SK-N-SH treated with all-trans-retinoic acid at 6 μM for 48 hours (cell line): ENCODE results near the gene LEMD2.

Source experiments
- ATAC-seq: fragments of 200-7000 bp; cut with Tn5 transposase; 3 replicates; pipeline ENCODE4 v1.9.1; 2020; ENCODE audit warnings: mild to moderate bottlenecking, moderate library complexity
- ARNTL ChIP-seq: fragments of 450-650 bp; formaldehyde crosslinking; IDR thresholded peaks from 2 replicates; pipeline ENCODE4 v1.5.0; 2020; ENCODE audit warnings: low read depth, mild to moderate bottlenecking, moderate library complexity, borderline replicate concordance
- BACH2 ChIP-seq: fragments of 250-450 bp; sonication (Bioruptor Pico); IDR thresholded peaks from 2 replicates; pipeline ENCODE4 v1.9.0; 2021; ENCODE audit warnings: mild to moderate bottlenecking, borderline replicate concordance
- CSDC2 ChIP-seq: fragments of 250-450 bp; sonication (Bioruptor Pico); IDR thresholded peaks from 2 replicates; pipeline ENCODE4 v1.5.0; 2020; ENCODE audit warnings: mild to moderate bottlenecking, moderate library complexity
- ESRRG ChIP-seq: fragments of 250-450 bp; sonication (Bioruptor Pico); IDR thresholded peaks from 2 replicates; pipeline ENCODE4 v1.6.1; 2021; ENCODE audit warnings: mild to moderate bottlenecking
- GLIS3 ChIP-seq: fragments of 250-450 bp; sonication (Bioruptor Pico); IDR thresholded peaks from 2 replicates; pipeline ENCODE4 v1.5.0; 2020; ENCODE audit warnings: mild to moderate bottlenecking, moderate library complexity
- ISL1 ChIP-seq: fragments of 250-450 bp; sonication (Bioruptor Pico); IDR thresholded peaks from 2 replicates; pipeline ENCODE4 v2.1.2; 2022; ENCODE audit warnings: mild to moderate bottlenecking, moderate library complexity
- PPARA ChIP-seq: fragments of 250-450 bp; sonication (Bioruptor Pico); IDR thresholded peaks from 2 replicates; pipeline ENCODE4 v1.5.0; 2020; ENCODE audit warnings: mild to moderate bottlenecking, borderline replicate concordance
- SNAI2 ChIP-seq: fragments of 250-450 bp; sonication (Bioruptor Pico); IDR thresholded peaks from 2 replicates; pipeline ENCODE4 v1.5.0; 2020; ENCODE audit warnings: mild to moderate bottlenecking, moderate library complexity
- TCF4 ChIP-seq: fragments of 250-450 bp; sonication (Bioruptor Pico); IDR thresholded peaks from 2 replicates; pipeline ENCODE4 v1.8.0; 2021; ENCODE audit warnings: mild to moderate bottlenecking, moderate library complexity, borderline replicate concordance
- TOX ChIP-seq: fragments of 250-450 bp; sonication (Bioruptor Pico); IDR thresholded peaks from 2 replicates; pipeline ENCODE4 v1.8.0; 2021; ENCODE audit warnings: mild to moderate bottlenecking, moderate library complexity, borderline replicate concordance
- ZC3H10 ChIP-seq: fragments of 250-450 bp; sonication (Bioruptor Pico); IDR thresholded peaks from 2 replicates; pipeline ENCODE4 v1.5.1; 2021; ENCODE audit warnings: mild to moderate bottlenecking, moderate library complexity
- ZFP3 ChIP-seq: fragments of 250-450 bp; sonication (Bioruptor Pico); IDR thresholded peaks from 2 replicates; pipeline ENCODE4 v1.5.0; 2020; ENCODE audit warnings: mild to moderate bottlenecking, moderate library complexity
- ZFP30 ChIP-seq: fragments of 450-650 bp; formaldehyde crosslinking; IDR thresholded peaks from 2 replicates; pipeline ENCODE4 v1.5.0; 2022; ENCODE audit warnings: mild to moderate bottlenecking, moderate library complexity
- ZNF70 ChIP-seq: fragments of 450-650 bp; formaldehyde crosslinking; IDR thresholded peaks from 2 replicates; pipeline ENCODE4 v1.5.0; 2020; ENCODE audit warnings: mild to moderate bottlenecking, moderate library complexity
- ZNF8 ChIP-seq: fragments of 450-650 bp; formaldehyde crosslinking; IDR thresholded peaks from 2 replicates; pipeline ENCODE4 v1.5.0; 2020; ENCODE audit warnings: mild to moderate bottlenecking, moderate library complexity
- TF ChIP-seq, protein P1 (sequence below): fragments of 250-450 bp; sonication (Bioruptor Pico); IDR thresholded peaks from 2 replicates; pipeline ENCODE4 v1.8.0; 2021; ENCODE audit warnings: low read depth, mild to moderate bottlenecking, moderate library complexity, borderline replicate concordance
- TF ChIP-seq, protein P2 (sequence below): fragments of 250-450 bp; sonication (Bioruptor Pico); IDR thresholded peaks from 2 replicates; pipeline ENCODE4 v1.5.0; 2020; ENCODE audit warnings: mild to moderate bottlenecking, moderate library complexity
- TF ChIP-seq, protein P3 (sequence below): fragments of 250-450 bp; sonication (Bioruptor Pico); IDR thresholded peaks from 2 replicates; pipeline ENCODE4 v1.5.1; 2020; ENCODE audit warnings: low read depth, mild to moderate bottlenecking, moderate library complexity
- TF ChIP-seq, protein P4 (sequence below): fragments of 250-450 bp; sonication (Bioruptor Pico); IDR thresholded peaks from 2 replicates; pipeline ENCODE4 v1.8.0; 2020; ENCODE audit warnings: mild to moderate bottlenecking, moderate library complexity, borderline replicate concordance
- TF ChIP-seq, protein P5 (sequence below): fragments of 250-450 bp; sonication (Bioruptor Pico); IDR thresholded peaks from 2 replicates; pipeline ENCODE4 v1.5.1; 2021; ENCODE audit warnings: mild to moderate bottlenecking, moderate library complexity

Gene LEMD2

DNA sequence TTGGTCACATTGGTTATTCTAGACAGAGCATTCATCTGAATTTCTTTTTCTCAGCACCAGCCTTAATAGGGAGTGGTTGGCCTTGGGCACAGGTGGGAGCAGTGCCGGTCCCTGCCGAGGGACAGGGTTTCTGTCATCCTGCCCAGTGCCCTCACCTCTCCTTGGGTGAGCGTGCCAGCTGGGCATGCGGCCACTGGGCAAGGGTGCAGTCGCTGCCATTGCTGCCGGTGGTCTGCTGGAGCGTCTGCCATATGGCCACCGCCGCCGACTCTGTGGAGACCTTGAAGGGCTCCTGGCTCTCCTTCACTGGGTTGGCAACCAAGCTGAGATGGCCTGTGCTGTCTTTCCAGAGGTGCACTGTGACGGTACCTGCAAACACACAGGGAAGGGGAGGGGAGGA, 61.0 kb downstream of the LEMD2 start (continued):
- TF ChIP-seq TCF4 (CRISPR knock-in tag) = no peak

DNA sequence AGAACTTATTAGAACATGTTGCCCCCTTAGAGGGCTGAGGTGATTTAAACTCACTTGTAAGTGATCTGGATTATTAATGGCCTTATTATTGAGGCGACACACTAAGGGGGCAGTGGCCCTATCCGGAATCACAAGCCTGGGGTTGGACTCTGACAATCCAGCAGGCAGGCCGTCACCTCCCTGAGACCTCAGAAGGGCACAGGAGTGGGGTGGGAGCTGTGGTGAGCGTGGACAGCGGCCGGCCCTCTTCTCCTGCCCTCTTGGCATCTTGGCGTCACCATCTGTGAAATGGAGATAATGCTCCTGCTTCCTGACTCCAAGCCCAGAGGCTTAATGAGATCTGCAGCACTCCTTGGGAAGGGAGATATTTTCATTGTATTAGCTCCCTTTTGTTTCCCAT, 61.8 kb downstream of the LEMD2 start:
- ATAC-seq = no peak

DNA sequence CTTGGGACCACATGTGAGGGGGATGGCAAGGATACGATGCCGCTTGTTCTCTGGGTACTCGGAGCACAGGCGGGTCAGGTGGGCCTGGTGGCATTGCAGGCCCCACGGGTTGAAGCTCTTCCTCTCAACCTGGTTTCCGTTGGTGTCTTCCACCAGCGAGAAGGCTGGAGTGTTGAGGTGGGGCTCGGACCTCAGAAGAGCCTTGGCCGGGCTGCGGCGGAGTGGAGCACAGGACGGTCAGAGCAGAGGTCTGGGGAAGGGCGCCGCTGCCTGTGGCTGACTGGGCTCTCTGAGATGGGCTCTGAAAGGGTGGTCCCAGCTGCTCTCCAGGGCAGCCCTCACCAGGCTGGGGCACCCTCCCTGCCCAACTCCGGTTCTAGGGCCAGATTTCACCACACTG, 62.2 kb downstream of the LEMD2 start:
- ATAC-seq = no peak
- TF ChIP-seq ZC3H10 (CRISPR knock-in tag) (no peak), ESRRG (CRISPR knock-in tag) (no peak), SNAI2 (CRISPR knock-in tag) (no peak), CSDC2 (CRISPR knock-in tag) (no peak), PPARA (CRISPR knock-in tag) (no peak), ISL1 (CRISPR knock-in tag) (no peak), GLIS3 (CRISPR knock-in tag) (no peak), ZNF70 (CRISPR knock-in tag) (no peak), ZNF8 (CRISPR knock-in tag) (no peak), ARNTL (no peak), ZFP30 (no peak), ZFP3 (CRISPR knock-in tag) (no peak), TOX (no peak), TCF4 (CRISPR knock-in tag) (no peak)
- TF ChIP-seq, protein P1, sequence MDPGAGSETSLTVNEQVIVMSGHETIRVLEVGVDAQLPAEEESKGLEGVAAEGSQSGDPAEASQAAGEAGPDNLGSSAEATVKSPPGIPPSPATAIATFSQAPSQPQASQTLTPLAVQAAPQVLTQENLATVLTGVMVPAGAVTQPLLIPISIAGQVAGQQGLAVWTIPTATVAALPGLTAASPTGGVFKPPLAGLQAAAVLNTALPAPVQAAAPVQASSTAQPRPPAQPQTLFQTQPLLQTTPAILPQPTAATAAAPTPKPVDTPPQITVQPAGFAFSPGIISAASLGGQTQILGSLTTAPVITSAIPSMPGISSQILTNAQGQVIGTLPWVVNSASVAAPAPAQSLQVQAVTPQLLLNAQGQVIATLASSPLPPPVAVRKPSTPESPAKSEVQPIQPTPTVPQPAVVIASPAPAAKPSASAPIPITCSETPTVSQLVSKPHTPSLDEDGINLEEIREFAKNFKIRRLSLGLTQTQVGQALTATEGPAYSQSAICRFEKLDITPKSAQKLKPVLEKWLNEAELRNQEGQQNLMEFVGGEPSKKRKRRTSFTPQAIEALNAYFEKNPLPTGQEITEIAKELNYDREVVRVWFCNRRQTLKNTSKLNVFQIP (CRISPR knock-in tag) = no peak
- TF ChIP-seq, protein P2, sequence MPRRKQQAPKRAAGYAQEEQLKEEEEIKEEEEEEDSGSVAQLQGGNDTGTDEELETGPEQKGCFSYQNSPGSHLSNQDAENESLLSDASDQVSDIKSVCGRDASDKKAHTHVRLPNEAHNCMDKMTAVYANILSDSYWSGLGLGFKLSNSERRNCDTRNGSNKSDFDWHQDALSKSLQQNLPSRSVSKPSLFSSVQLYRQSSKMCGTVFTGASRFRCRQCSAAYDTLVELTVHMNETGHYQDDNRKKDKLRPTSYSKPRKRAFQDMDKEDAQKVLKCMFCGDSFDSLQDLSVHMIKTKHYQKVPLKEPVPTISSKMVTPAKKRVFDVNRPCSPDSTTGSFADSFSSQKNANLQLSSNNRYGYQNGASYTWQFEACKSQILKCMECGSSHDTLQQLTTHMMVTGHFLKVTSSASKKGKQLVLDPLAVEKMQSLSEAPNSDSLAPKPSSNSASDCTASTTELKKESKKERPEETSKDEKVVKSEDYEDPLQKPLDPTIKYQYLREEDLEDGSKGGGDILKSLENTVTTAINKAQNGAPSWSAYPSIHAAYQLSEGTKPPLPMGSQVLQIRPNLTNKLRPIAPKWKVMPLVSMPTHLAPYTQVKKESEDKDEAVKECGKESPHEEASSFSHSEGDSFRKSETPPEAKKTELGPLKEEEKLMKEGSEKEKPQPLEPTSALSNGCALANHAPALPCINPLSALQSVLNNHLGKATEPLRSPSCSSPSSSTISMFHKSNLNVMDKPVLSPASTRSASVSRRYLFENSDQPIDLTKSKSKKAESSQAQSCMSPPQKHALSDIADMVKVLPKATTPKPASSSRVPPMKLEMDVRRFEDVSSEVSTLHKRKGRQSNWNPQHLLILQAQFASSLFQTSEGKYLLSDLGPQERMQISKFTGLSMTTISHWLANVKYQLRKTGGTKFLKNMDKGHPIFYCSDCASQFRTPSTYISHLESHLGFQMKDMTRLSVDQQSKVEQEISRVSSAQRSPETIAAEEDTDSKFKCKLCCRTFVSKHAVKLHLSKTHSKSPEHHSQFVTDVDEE (CRISPR knock-in tag) = no peak
- TF ChIP-seq, protein P3, sequence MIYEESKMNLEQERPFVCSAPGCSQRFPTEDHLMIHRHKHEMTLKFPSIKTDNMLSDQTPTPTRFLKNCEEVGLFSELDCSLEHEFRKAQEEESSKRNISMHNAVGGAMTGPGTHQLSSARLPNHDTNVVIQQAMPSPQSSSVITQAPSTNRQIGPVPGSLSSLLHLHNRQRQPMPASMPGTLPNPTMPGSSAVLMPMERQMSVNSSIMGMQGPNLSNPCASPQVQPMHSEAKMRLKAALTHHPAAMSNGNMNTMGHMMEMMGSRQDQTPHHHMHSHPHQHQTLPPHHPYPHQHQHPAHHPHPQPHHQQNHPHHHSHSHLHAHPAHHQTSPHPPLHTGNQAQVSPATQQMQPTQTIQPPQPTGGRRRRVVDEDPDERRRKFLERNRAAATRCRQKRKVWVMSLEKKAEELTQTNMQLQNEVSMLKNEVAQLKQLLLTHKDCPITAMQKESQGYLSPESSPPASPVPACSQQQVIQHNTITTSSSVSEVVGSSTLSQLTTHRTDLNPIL (CRISPR knock-in tag) = no peak
- TF ChIP-seq, protein P4, sequence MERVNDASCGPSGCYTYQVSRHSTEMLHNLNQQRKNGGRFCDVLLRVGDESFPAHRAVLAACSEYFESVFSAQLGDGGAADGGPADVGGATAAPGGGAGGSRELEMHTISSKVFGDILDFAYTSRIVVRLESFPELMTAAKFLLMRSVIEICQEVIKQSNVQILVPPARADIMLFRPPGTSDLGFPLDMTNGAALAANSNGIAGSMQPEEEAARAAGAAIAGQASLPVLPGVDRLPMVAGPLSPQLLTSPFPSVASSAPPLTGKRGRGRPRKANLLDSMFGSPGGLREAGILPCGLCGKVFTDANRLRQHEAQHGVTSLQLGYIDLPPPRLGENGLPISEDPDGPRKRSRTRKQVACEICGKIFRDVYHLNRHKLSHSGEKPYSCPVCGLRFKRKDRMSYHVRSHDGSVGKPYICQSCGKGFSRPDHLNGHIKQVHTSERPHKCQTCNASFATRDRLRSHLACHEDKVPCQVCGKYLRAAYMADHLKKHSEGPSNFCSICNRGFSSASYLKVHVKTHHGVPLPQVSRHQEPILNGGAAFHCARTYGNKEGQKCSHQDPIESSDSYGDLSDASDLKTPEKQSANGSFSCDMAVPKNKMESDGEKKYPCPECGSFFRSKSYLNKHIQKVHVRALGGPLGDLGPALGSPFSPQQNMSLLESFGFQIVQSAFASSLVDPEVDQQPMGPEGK = no peak
- TF ChIP-seq, protein P5, sequence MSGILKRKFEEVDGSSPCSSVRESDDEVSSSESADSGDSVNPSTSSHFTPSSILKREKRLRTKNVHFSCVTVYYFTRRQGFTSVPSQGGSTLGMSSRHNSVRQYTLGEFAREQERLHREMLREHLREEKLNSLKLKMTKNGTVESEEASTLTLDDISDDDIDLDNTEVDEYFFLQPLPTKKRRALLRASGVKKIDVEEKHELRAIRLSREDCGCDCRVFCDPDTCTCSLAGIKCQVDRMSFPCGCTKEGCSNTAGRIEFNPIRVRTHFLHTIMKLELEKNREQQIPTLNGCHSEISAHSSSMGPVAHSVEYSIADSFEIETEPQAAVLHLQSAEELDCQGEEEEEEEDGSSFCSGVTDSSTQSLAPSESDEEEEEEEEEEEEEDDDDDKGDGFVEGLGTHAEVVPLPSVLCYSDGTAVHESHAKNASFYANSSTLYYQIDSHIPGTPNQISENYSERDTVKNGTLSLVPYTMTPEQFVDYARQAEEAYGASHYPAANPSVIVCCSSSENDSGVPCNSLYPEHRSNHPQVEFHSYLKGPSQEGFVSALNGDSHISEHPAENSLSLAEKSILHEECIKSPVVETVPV (CRISPR knock-in tag) = no peak

More for the DNA sequence above, 61.8 kb downstream of the LEMD2 start:
- TF ChIP-seq ZNF70 (CRISPR knock-in tag) (no peak), PPARA (CRISPR knock-in tag) (no peak), BACH2 (CRISPR knock-in tag) (no peak)
- TF ChIP-seq, protein P1 (CRISPR knock-in tag) = no peak
